H9 (cell line): ENCODE data around the gene TXLNG. TPM values are rescaled to one million over a fixed set of nuclear protein-coding genes. Genes with fewer than 3 reads are reported as not detected.
A peak's percentile ranks its signal among the peaks of the same experiment; 100 is the strongest.

ENCODE experiments used
- DNase-seq: peaks from one replicate; pipeline ENCODE4 v3.0.0-alpha.2; 2017
- H2AFZ ChIP-seq: one replicate; pipeline ENCODE4 v1.6.1; 2013; ENCODE audit warnings: mild to moderate bottlenecking, low read length, control low read depth, moderate library complexity
- H2AK5ac ChIP-seq: 2 replicates; pipeline ENCODE4 v1.6.1; 2013; ENCODE audit warnings: low read length, control low read depth, mixed read lengths; ENCODE audit not compliant: insufficient read length
- H2BK120ac ChIP-seq: one replicate; pipeline ENCODE4 v1.6.1; 2013; ENCODE audit warnings: low read depth, mild to moderate bottlenecking, low read length, control low read depth, inconsistent platforms; ENCODE audit not compliant: poor library complexity, severe bottlenecking
- H2BK12ac ChIP-seq: 2 replicates; pipeline ENCODE4 v1.6.1; 2013; ENCODE audit warnings: low read length, control low read depth, mixed read lengths, low read depth; ENCODE audit not compliant: insufficient read length
- H2BK15ac ChIP-seq: 2 replicates; pipeline ENCODE4 v1.6.1; 2013; ENCODE audit warnings: low read depth, low read length, control low read depth
- H2BK20ac ChIP-seq: one replicate; pipeline ENCODE4 v1.6.1; 2013; ENCODE audit warnings: low read depth, mild to moderate bottlenecking, low read length, control low read depth, inconsistent platforms; ENCODE audit not compliant: poor library complexity, severe bottlenecking
- H2BK5ac ChIP-seq: 2 replicates; pipeline ENCODE4 v1.6.1; 2013; ENCODE audit warnings: low read length, control low read depth, mixed read lengths; ENCODE audit not compliant: insufficient read length
- H3K14ac ChIP-seq: 2 replicates; pipeline ENCODE4 v1.6.1; 2013; ENCODE audit warnings: low read length, control low read depth; ENCODE audit not compliant: insufficient read depth
- H3K18ac ChIP-seq: 2 replicates; pipeline ENCODE4 v1.6.1; 2013; ENCODE audit warnings: low read depth, mild to moderate bottlenecking, mixed read lengths, low read length, control low read depth; ENCODE audit not compliant: insufficient read length
- H3K23ac ChIP-seq: 2 replicates; pipeline ENCODE4 v1.6.1; 2013; ENCODE audit warnings: low read length, control low read depth, mixed read lengths, low read depth; ENCODE audit not compliant: insufficient read length
- H3K23me2 ChIP-seq: 2 replicates; pipeline ENCODE4 v1.6.1; 2013; ENCODE audit warnings: low read depth, mild to moderate bottlenecking, mixed read lengths, low read length, control low read depth; ENCODE audit not compliant: insufficient read length, poor library complexity, severe bottlenecking
- H3K27ac ChIP-seq: 2 replicates; pipeline ENCODE4 v1.5.1; 2013; ENCODE audit warnings: low read length, control low read depth, mixed read lengths, low read depth; ENCODE audit not compliant: insufficient read length
- H3K27me3 ChIP-seq: 2 replicates; pipeline ENCODE4 v1.6.1; 2013; ENCODE audit warnings: low read length, control low read depth, inconsistent platforms; ENCODE audit not compliant: insufficient read depth
- H3K4ac ChIP-seq: 2 replicates; pipeline ENCODE4 v1.6.1; 2013; ENCODE audit warnings: low read depth, mild to moderate bottlenecking, control low read depth, inconsistent platforms, low read length, moderate library complexity
- H3K4me1 ChIP-seq: 2 replicates; pipeline ENCODE4 v1.6.1; 2013; ENCODE audit warnings: low read length, control low read depth, inconsistent platforms; ENCODE audit not compliant: insufficient read depth
- H3K4me2 ChIP-seq: 2 replicates; pipeline ENCODE4 v1.6.1; 2013; ENCODE audit warnings: low read length, control low read depth, mixed read lengths; ENCODE audit not compliant: insufficient read length, insufficient read depth
- H3K56ac ChIP-seq: 2 replicates; pipeline ENCODE4 v1.6.1; 2013; ENCODE audit warnings: low read depth, mild to moderate bottlenecking, mixed read lengths, low read length, control low read depth; ENCODE audit not compliant: insufficient read length
- H3K79me1 ChIP-seq: 2 replicates; pipeline ENCODE4 v1.6.1; 2013; ENCODE audit warnings: low read depth, mild to moderate bottlenecking, moderate library complexity, low read length, control low read depth, inconsistent platforms; ENCODE audit not compliant: insufficient read depth, poor library complexity, severe bottlenecking
- H3K79me2 ChIP-seq: 2 replicates; pipeline ENCODE4 v1.6.1; 2013; ENCODE audit warnings: low read length, control low read depth, inconsistent platforms; ENCODE audit not compliant: insufficient read depth
- H3K9ac ChIP-seq: 2 replicates; pipeline ENCODE4 v1.6.1; 2013; ENCODE audit warnings: low read length, control low read depth, mixed read lengths; ENCODE audit not compliant: insufficient read length; ENCODE audit errors: extremely low read depth
- H3K9me3 ChIP-seq: one replicate; pipeline ENCODE4 v1.6.1; 2013; ENCODE audit warnings: low read depth, low read length, inconsistent platforms; ENCODE audit not compliant: control insufficient read depth
- H3T11ph ChIP-seq: one replicate; pipeline ENCODE4 v1.6.1; 2013; ENCODE audit warnings: mild to moderate bottlenecking, low read length, control low read depth, inconsistent platforms
- H4K20me1 ChIP-seq: one replicate; pipeline ENCODE4 v1.6.1; 2013; ENCODE audit not compliant: control insufficient read depth, insufficient read length, insufficient read depth
- H4K5ac ChIP-seq: 2 replicates; pipeline ENCODE4 v1.6.1; 2013; ENCODE audit warnings: low read depth, mild to moderate bottlenecking, mixed read lengths, low read length, control low read depth; ENCODE audit not compliant: insufficient read length
- H4K8ac ChIP-seq: replicated peaks from 2 replicates; pipeline ENCODE4 v1.6.1; 2013; ENCODE audit warnings: low read length, control low read depth, mixed read lengths, low read depth; ENCODE audit not compliant: insufficient read length
- H4K91ac ChIP-seq: 2 replicates; pipeline ENCODE4 v1.6.1; 2013; ENCODE audit warnings: low read depth, mild to moderate bottlenecking, moderate library complexity, mixed read lengths, low read length, control low read depth; ENCODE audit not compliant: insufficient read length
- H3K27ac Mint-ChIP-seq, 3 experiments: 2 replicates in 2 of 3; 3 replicates in 1 of 3; pipeline ENCODE4 v1.8.0; 2020 to 2021; ENCODE audit warnings: mixed read lengths in 3 of 3, mild to moderate bottlenecking in 1 of 3, moderate library complexity in 1 of 3
- H3K27me3 Mint-ChIP-seq: 2 replicates; pipeline ENCODE4 v1.8.0; 2021; ENCODE audit warnings: low read depth, mild to moderate bottlenecking, moderate library complexity, mixed read lengths
- H3K36me3 Mint-ChIP-seq, 3 experiments: 2 replicates in 2 of 3; 3 replicates in 1 of 3; pipeline ENCODE4 v1.8.0; 2020 to 2021; ENCODE audit warnings: low read depth in 3 of 3, mixed read lengths in 3 of 3; ENCODE audit not compliant: insufficient read depth in 1 of 3
- H3K4me1 Mint-ChIP-seq, 2 experiments: 2 replicates each; pipeline ENCODE4 v1.8.0; 2020; ENCODE audit warnings: mixed read lengths in 2 of 2
- H3K4me3 Mint-ChIP-seq, 2 experiments: 2 replicates in 1 of 2; 3 replicates in 1 of 2; pipeline ENCODE4 v1.8.0; 2020 to 2021; ENCODE audit warnings: mild to moderate bottlenecking in 2 of 2, mixed read lengths in 2 of 2, moderate library complexity in 1 of 2
- H3K9me3 Mint-ChIP-seq, 2 experiments: 2 replicates in 1 of 2; 3 replicates in 1 of 2; pipeline ENCODE4 v1.8.0; 2020; ENCODE audit warnings: mild to moderate bottlenecking in 2 of 2, mixed read lengths in 2 of 2, moderate library complexity in 1 of 2
- CTCF ChIP-seq: fragments of 200-600 bp; sonication (generic); conservative IDR thresholded peaks from 3 replicates; pipeline ENCODE4 v1.8.0; 2021; ENCODE audit warnings: antibody characterized with exemption, mild to moderate bottlenecking
- WGBS: extraction: QIAGEN DNeasy Blood & Tissue Kit; methylation state at CpG from one replicate; pipeline ENCODE4 v1.1.7; 2013; ENCODE audit warnings: missing lambda C conversion rate, low lambda C conversion rate, mixed read lengths; ENCODE audit not compliant: insufficient read length; ENCODE audit errors: extremely low coverage; 5-methylcytosine and 5-hydroxymethylcytosine counted together
- total RNA-seq: library from RNA; stranded (reverse); gene quantifications from 2 replicates; pipeline ENCODE4 v1.2.1, GENCODE V29; 2021

The TXLNG gene
- total RNA-seq, 1 experiment from 2014 or later = 90.7 TPM

- no peaks in the 10 kb centered on the region for H3K79me2 ChIP-seq
- no peaks in the 10 kb centered on the region for H3K9me3 Mint-ChIP-seq
- H3K79me1 ChIP-seq = no peaks in the 10 kb centered on the region
- H4K8ac ChIP-seq = no peak overlapping the region
- H3K18ac ChIP-seq = no peak overlapping the region
- no peak for TF ChIP-seq CTCF
- peaks cover 14 to 17% of the 10 kb centered on the region in 2 experiments for H3K4me1 Mint-ChIP-seq
- no peak overlapping the region for H4K91ac ChIP-seq
- no peak for DNase-seq
- H3K27ac ChIP-seq = peak overlapping the region; percentile 9
- no peak overlapping the region for H3K4me2 ChIP-seq
- H3K4me3 Mint-ChIP-seq = no peak overlapping the region
- H2BK20ac ChIP-seq = no peak overlapping the region
- H2AFZ ChIP-seq = no peak overlapping the region
- no peaks in the 10 kb centered on the region for H4K20me1 ChIP-seq
- peak overlapping the region; percentile 4 for H3K9ac ChIP-seq
- no peak overlapping the region for H3K56ac ChIP-seq
- no peaks in the 10 kb centered on the region for H3K27me3 ChIP-seq
- peaks cover 29 to 74% (median 65%) of the 10 kb centered on the region in 3 experiments; a peak in 6 of 7 replicates for H3K36me3 Mint-ChIP-seq
- H3K27ac Mint-ChIP-seq = peak overlapping the region; percentile 40 to 92 (median 87); a peak in 6 of 7 replicates
- peaks cover 3% of the 10 kb centered on the region; the same call in 1 of the 2 replicates for H3K4me1 ChIP-seq
- no peak overlapping the region for H2BK15ac ChIP-seq
- WGBS = no CpG with 5 or more reads among the region's 6 CpGs
- H3K23me2 ChIP-seq = no peaks in the 10 kb centered on the region
- no peak overlapping the region for H3K14ac ChIP-seq
- H2BK12ac ChIP-seq = no peak overlapping the region
- H3K27me3 Mint-ChIP-seq = no peaks in the 10 kb centered on the region
- no peak overlapping the region for H4K5ac ChIP-seq
- H2AK5ac ChIP-seq = no peak overlapping the region
- H2BK5ac ChIP-seq = no peak overlapping the region
- no peak overlapping the region for H3T11ph ChIP-seq
- no peaks in the 10 kb centered on the region for H3K9me3 ChIP-seq
- H2BK120ac ChIP-seq = no peak overlapping the region
- no peak overlapping the region for H3K4ac ChIP-seq
- H3K23ac ChIP-seq = no peak overlapping the region
These were observed 42.0 kb downstream of the TXLNG start for GRCh38 chrX:16828124-16828908.
